ENCODE results near the gene CAND2.
"Not testable (repeated sequence)": the region's sequence is repeated elsewhere in the genome, so short reads cannot be mapped to it uniquely, and the experiment has no call there.

Gene CAND2

DNA sequence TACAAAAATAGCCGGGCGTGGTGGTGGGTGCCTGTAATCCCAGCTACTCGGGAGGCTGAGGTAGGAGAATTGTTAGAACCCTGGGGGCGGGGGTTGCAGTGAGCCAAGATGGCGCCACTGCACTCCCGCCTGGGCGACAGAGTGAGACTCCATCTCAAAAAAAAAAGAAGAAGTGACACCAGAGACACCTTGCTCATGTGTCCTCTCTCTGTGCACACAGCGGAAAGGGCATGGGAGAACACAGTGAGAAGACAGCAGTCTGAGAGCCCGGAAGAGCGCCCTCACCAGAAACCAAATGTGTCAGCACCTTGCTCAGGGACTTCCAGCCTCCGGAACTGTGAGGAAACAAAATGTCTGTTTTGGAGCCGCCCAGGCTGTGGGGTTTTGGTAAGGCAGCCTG is 85.4 kb downstream of the CAND2 start:
- H4K20me1 ChIP-seq (ENCODE audit: insufficient read depth, low read length); H3F3A ChIP-seq (ENCODE audit: insufficient read depth, low read length); H3K36me3 ChIP-seq (ENCODE audit: insufficient read depth, low read length); H3K9me2 ChIP-seq (ENCODE audit: low read depth, low read length); H3K79me2 ChIP-seq (ENCODE audit: insufficient read depth, low read length); H3K9me3 ChIP-seq (ENCODE audit: low read length); H3K4me2 ChIP-seq (ENCODE audit: low read length); H3K27me3 ChIP-seq (ENCODE audit: insufficient read depth, low read length); H3K4me3 ChIP-seq (ENCODE audit: low read depth, low read length, poor library complexity, severe bottlenecking); H3K9ac ChIP-seq (ENCODE audit: low read length); H3K27ac ChIP-seq (ENCODE audit: low read depth, low read length, poor library complexity, severe bottlenecking); H2AFZ ChIP-seq (ENCODE audit: low read length): not testable (repeated sequence)
- TF ChIP-seq, protein P1, sequence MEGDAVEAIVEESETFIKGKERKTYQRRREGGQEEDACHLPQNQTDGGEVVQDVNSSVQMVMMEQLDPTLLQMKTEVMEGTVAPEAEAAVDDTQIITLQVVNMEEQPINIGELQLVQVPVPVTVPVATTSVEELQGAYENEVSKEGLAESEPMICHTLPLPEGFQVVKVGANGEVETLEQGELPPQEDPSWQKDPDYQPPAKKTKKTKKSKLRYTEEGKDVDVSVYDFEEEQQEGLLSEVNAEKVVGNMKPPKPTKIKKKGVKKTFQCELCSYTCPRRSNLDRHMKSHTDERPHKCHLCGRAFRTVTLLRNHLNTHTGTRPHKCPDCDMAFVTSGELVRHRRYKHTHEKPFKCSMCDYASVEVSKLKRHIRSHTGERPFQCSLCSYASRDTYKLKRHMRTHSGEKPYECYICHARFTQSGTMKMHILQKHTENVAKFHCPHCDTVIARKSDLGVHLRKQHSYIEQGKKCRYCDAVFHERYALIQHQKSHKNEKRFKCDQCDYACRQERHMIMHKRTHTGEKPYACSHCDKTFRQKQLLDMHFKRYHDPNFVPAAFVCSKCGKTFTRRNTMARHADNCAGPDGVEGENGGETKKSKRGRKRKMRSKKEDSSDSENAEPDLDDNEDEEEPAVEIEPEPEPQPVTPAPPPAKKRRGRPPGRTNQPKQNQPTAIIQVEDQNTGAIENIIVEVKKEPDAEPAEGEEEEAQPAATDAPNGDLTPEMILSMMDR (IDR thresholded peaks at IDR 0.05; ENCODE audit: low read length) = 0 out of 2 replicates have a peak, but pooled peaks have one; percentile 8
- peaks cover 17% of the 10 kb centered on the region for H3K4me1 ChIP-seq (ENCODE audit: insufficient read depth, low read length, severe bottlenecking)

DNA sequence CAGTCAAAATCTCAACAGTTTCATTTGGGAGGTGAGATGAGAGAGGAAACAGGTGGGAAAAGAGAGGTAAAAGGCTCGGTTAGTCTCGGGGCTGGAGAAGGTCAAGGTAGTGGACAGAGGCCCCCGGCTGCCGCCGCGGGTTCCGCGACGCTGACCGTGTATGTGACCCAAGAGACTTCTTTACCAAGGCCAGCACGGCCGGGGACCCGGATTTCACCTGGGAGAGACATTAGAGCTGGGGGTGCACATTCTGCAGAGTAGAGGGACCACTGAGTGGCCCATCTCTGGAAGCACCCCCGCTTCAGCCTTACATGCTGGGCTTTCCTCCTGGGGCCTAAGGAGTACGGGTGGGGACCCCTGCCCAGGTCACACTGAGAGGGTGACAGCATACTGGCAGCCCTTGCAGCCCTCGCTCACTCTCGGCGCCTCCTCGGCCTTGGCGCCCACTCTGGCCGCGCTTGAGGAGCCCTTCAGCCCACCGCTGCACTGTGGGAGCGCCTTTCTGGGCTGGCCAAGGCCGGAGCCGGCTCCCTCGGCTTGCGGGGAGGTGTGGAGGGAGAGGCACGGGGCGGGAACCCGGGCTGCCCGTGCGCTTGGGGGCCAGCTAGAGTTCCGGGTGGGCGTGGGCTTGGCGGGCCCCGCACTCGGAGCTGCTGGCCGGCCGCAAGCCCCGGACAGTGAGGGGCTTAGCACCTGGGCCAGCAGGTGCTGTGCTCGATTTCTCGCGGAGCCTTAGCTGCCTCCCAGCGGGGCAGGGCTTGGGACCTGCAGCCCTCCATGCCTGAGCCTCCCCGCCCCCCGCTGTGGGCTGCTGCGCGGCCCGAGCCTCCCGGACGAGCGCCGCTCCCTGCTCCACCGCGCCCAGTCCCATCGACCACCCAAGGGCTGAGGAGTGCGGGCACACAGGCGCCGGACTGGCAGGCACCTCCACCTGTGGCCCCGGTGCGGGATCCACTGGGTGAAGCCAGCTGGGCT is 86.1 kb downstream of the CAND2 start:
- TF ChIP-seq EZH2 (IDR thresholded peaks at IDR 0.05; ENCODE audit: borderline replicate concordance, low read length) = no peak
- TF ChIP-seq, protein P1 (IDR thresholded peaks at IDR 0.05; ENCODE audit: low read length) = no peak
- Histone ChIP-seq H3F3A (ENCODE audit: insufficient read depth, low read length) (no peaks in the 10 kb centered on the region), H3K4me1 (ENCODE audit: insufficient read depth, low read length, severe bottlenecking) (peaks cover 17% of the 10 kb centered on the region), H2AFZ (ENCODE audit: low read length) (no peak overlapping the region), H3K4me3 (ENCODE audit: low read depth, low read length, poor library complexity, severe bottlenecking) (no peak overlapping the region), H3K9me2 (ENCODE audit: low read depth, low read length) (no peaks in the 10 kb centered on the region), H3K4me2 (ENCODE audit: low read length) (no peak overlapping the region), H3K36me3 (ENCODE audit: insufficient read depth, low read length) (no peaks in the 10 kb centered on the region), H3K9ac (ENCODE audit: low read length) (no peak overlapping the region), H3K79me2 (ENCODE audit: insufficient read depth, low read length) (no peaks in the 10 kb centered on the region), H3K27ac (ENCODE audit: low read depth, low read length, poor library complexity, severe bottlenecking) (no peak overlapping the region), H4K20me1 (ENCODE audit: insufficient read depth, low read length) (no peaks in the 10 kb centered on the region), H3K27me3 (ENCODE audit: insufficient read depth, low read length) (peaks cover 13% of the 10 kb centered on the region; the same call in 1 of the 2 replicates), H3K9me3 (ENCODE audit: low read length) (no peaks in the 10 kb centered on the region)

DNA sequence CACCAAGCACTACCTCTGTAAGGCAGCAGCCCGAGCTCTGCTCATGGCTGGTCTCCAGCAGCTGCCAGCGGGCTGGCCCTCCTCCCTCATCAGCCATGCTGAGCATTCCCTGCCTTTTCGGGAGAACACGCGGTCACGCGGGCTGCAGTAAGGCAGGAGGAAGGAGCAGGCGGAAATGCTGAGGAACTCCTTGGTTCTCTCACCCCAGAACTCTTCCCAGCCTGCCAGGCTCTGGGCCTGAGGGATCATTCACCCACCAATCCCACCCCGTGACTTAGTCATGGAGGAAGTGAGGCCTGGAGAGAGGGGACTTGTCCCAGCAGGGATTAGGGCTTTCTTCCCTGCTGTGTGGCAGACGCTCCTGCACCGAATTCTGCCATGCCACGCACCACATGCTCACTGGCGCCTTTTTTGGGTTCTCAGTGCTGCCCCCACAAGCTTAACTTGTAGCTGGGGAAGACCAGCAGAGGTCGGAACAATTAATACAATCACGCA is 87.8 kb downstream of the CAND2 start:
- Histone ChIP-seq H3K4me2 (ENCODE audit: low read length) (no peak overlapping the region), H3K27me3 (ENCODE audit: insufficient read depth, low read length) (peaks cover 13% of the 10 kb centered on the region; the same call in 1 of the 2 replicates), H3F3A (ENCODE audit: insufficient read depth, low read length) (no peaks in the 10 kb centered on the region), H3K27ac (ENCODE audit: low read depth, low read length, poor library complexity, severe bottlenecking) (no peak overlapping the region), H2AFZ (ENCODE audit: low read length) (no peak overlapping the region), H3K79me2 (ENCODE audit: insufficient read depth, low read length) (no peaks in the 10 kb centered on the region), H3K4me3 (ENCODE audit: low read depth, low read length, poor library complexity, severe bottlenecking) (no peak overlapping the region), H3K9me3 (ENCODE audit: low read length) (no peaks in the 10 kb centered on the region), H3K36me3 (ENCODE audit: insufficient read depth, low read length) (no peaks in the 10 kb centered on the region), H4K20me1 (ENCODE audit: insufficient read depth, low read length) (no peaks in the 10 kb centered on the region), H3K9ac (ENCODE audit: low read length) (no peak overlapping the region), H3K9me2 (ENCODE audit: low read depth, low read length) (no peaks in the 10 kb centered on the region), H3K4me1 (ENCODE audit: insufficient read depth, low read length, severe bottlenecking) (peaks cover 17% of the 10 kb centered on the region)
- TF ChIP-seq, protein P1 (IDR thresholded peaks at IDR 0.05; ENCODE audit: low read length) = peak; percentile 9; the same call in 1 of the 2 replicates
- no peak for TF ChIP-seq EZH2 (IDR thresholded peaks at IDR 0.05; ENCODE audit: borderline replicate concordance, low read length)

Measured in OCI-LY1 (cell line).